Neural progenitor cell (in vitro differentiated cells): ENCODE measurements around the gene OVOL1.

Experiments
- EZH2phosphoT487 ChIP-seq: fragments of 200-600 bp; sonication (generic); IDR thresholded peaks from 2 replicates; pipeline ENCODE4 v1.6.1; 2017; ENCODE audit warnings: antibody characterized with exemption
- TF ChIP-seq, protein P1 (sequence below): fragments of 200-600 bp; sonication (generic); IDR thresholded peaks from 2 replicates; pipeline ENCODE4 v1.5.1; 2017; ENCODE audit warnings: antibody characterized with exemption, mild to moderate bottlenecking

DNA sequence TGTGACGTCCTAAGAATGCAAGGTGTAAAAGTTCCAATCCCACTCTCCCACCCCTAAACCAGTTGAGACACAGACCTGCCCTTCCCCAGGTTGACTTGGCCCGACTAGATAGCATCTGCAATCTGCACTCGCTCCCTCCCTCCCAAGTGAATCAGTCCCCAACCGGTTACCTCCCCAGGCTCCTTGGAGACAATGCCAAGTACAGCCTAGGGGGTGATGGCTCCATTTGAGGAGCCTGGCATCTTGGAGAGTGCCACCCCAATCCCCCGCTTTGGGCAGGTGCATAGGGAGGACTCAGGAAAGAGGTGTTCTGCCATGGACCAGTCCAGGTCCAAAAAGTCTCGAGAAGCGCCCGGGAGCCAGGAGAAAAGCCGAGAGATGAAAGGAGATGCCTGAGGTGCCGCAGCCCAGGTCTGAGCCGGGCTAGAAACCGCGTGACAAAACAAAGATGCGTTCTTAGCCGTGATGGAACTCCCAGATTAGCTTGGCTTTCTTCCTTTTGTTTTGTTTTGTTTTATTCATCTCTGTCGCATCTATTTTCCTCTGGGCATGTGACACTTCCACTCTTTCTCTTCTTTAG lies 28.2 kb downstream of the OVOL1 start:
- TF ChIP-seq, protein P1, sequence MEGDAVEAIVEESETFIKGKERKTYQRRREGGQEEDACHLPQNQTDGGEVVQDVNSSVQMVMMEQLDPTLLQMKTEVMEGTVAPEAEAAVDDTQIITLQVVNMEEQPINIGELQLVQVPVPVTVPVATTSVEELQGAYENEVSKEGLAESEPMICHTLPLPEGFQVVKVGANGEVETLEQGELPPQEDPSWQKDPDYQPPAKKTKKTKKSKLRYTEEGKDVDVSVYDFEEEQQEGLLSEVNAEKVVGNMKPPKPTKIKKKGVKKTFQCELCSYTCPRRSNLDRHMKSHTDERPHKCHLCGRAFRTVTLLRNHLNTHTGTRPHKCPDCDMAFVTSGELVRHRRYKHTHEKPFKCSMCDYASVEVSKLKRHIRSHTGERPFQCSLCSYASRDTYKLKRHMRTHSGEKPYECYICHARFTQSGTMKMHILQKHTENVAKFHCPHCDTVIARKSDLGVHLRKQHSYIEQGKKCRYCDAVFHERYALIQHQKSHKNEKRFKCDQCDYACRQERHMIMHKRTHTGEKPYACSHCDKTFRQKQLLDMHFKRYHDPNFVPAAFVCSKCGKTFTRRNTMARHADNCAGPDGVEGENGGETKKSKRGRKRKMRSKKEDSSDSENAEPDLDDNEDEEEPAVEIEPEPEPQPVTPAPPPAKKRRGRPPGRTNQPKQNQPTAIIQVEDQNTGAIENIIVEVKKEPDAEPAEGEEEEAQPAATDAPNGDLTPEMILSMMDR, result no peak
- no peak for TF ChIP-seq EZH2phosphoT487
